HPDE6-E6E7 (cell line): ENCODE results near the gene SMAD2.
A peak's percentile ranks its signal among the peaks of the same experiment; 100 is the strongest.

Source experiments
- DNase-seq: peaks from one replicate; pipeline ENCODE4 v3.0.0; 2011; ENCODE audit warnings: missing footprints; ENCODE audit errors: extremely low spot score

Gene SMAD2

DNA sequence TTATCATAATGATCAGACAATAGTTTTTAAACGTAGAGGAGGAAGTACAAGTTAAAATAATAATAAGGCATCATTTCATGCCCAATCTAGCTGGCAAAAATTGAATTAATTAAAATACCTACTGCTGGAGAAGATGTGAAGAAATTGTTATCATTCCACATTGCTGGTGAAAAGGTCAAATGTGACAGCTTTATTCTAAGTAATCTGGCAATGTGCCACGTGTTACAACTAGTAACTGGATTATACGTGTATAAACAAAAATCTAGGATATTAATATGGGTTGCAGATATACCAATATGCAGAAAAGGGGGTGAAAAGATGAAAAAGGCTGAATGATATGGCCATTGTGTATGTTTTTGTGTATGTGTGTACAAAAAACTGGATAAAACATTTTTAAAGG is 32.4 kb downstream of the SMAD2 start:
- DNase-seq: no peak

DNA sequence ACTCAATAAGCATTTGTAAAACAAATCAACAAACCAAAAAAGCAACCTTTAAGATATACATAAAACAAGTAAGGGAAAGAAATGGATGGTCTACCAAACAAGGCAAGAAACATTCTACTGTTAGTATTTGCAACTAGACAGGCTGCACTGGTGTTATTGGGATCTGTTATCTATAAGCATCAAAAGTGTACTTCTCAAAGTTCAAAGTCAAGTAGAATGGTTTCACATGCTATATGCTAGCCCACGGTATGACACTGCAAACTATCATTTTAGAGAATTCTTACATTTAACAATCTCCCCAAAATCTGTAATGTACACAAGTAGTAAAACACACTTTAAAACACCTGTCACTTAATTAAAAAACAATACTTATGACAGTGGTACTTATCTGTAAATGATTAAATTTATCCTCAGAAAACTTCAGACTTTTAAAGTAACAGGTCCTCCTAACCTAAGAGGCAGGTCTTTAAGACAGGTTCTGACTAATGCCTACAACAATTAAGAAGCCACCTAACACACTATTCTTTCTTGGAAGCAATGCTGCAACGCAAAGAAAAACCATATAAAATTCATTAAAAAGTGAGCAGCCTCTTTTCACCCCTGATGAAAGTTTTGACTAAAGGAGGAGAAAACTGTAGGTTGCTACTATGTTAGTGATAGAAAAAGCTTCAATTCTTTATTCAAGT is 34.8 kb downstream of the SMAD2 start:
- DNase-seq: no peak

DNA sequence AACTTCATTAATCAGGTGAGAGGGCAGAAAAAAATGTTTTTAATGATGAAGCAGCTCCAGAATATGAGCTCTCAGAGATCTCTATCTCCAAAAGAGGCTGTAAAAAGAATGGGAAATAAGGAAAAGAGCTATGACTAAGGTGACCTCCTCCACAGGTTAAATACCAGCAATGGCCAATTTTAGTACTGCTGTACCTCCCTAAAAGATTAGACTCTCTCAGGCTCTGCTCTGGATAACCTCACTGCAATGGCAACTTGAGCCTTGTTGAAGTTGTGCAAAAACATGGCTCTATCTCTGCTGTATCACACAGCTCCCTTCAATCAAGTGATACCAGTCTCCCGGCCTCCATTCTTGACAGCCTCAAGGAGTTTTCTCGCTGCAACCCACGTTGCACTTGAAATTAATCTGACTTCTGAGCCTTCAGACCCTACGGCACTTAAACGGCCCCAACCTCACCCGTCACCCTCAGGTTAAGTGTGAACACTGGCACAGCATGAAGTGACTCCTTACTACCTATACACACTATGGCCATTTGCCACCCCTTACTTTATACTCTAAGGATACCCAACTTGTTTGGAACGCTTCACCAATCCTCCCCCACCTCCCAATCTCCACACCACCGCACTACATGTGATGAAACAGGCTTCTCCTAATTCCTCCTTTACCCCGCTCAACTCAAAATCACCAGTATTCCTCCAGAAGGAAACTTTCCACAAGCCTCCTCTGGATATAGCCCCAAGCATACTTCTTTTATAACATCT is 36.3 kb downstream of the SMAD2 start:
- no peak for DNase-seq

DNA sequence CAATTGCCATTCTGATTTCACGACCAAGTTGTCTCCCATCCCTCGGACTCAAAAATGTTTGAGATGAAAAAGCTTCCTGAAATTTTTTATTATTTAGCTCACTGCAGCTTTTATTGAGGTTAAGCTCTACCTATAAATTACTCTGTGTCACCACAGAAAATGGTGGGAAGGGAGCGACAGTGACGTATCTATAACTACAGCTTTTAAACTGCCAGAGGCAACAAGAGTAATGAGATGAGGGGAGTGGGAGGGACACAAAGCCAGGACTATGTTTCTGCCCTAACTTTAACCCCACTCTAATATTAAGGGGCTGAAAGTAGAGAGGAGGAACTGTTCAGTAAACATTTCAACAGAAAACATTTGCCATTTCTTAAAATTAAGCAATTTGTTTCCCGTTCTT is 37.4 kb downstream of the SMAD2 start:
- no peak for DNase-seq

DNA sequence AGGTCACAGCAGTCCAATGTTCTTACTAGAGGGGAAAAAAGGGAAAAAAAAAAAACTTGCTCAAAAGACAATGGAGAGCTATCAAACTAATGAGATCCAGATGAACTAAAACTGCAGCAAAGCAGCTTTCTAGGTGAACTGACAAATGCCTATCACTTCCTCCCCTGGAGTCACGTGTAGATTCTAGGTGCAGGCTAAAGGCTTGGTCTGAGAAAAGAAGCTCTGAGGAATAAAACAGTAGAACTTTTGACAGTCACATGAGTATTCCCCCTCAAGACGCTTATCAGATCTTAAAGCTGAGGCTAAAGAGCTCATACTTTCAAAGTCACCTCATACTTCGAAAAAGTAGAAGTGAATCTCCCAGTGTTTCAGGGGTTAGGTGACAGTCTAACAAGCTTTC is 42.3 kb downstream of the SMAD2 start:
- DNase-seq: no peak

DNA sequence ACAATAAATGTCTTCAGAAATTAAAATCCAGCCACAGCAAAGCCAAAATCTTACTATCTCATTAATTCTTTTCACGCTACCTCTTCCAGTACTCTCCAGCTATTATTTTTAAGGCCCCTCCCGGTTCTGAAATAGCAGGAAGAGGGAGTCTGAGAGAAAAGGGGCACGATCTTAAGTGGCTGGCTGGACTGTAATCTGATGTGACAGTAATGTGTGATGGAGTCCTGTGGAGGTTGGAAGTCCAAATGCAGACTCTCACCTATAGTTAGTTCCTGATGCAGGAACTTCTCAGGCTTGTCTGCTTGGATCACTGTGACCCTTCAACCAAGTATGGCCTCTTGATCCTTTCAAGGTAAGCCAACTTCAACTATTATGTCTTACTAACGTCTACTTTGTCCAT is 43.2 kb downstream of the SMAD2 start:
- no peak for DNase-seq

DNA sequence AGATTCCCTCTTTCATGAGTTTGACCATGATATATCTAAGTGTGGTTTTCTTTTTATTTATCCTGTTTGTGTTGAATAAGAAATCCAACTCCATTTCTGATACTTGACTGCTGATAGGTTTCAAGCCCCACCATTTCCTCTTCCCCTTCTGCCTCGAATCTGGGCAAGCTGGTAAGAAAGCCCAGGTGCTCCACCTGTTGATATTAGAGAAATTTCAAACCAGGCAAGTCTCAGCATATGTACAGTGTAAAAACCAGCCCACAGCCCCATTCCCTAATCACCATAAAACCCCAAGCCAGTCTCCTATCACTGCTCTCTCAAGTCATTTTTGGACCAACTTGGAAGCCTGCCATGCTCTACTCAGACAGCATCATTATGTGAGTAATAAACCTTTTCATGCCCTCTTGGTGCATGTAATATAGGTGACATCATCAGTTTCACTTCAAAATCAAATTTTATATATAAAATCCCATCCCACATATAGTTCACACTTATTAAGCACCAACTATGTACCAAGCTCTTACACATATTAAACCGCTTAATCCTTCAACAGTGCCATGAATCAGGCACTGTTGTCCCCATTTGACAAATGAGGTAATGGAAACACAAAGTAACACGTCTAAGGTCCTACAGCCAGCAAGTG is 46.6 kb downstream of the SMAD2 start:
- peak; percentile 11 for DNase-seq

DNA sequence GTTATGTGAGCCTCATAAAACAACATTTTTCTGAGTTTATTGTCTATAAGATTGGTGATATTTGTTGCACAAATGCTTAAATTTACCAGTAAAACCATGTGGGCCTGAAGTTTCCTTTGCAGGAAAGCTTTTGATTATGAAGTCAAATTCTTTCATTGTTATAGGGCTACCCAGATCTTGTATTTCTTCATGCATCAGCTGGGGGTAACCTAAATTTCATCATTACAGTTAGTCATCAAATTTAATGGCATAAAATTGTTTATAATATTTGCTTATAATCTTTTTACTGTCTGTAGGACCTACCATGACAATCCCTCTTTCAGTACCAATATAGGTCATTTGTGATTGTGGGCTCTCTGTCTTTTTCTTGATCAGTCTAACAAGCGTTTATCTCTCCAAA is 47.8 kb downstream of the SMAD2 start:
- peak; percentile 2 for DNase-seq

DNA sequence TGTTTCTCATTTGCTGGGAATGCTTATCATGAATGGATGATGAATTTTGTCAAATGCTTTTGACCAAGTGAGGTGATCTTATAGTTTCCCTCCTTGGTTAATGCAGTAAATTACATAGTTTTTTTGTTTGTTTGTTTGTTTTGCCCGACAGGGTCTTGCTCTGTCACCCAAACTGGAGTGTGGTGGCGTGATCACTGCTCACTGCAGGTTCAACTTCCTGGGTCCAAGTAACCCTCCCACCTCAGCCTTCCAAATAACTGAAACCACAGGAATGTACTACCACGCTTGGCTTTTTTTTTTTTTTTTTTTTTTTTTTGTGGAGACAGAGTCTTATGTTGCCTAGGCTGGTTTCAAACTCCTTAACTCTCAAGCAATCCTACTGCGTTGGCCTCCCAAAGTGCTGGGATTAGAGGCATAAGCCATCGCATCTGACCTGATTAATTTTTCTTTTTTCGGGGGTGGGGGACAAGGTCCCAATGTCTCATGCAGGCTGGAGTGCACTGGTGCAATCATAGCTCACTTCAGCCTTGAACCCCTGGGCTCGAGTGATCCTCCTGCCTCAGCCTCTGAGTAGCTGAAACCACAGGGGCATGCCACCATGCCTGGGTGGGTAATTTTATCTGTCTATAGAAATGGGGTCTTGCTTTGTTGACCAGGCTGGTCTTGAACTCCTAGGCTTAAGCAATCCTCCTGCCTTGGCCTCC is 48.6 kb downstream of the SMAD2 start:
- peak; percentile 4 for DNase-seq

DNA sequence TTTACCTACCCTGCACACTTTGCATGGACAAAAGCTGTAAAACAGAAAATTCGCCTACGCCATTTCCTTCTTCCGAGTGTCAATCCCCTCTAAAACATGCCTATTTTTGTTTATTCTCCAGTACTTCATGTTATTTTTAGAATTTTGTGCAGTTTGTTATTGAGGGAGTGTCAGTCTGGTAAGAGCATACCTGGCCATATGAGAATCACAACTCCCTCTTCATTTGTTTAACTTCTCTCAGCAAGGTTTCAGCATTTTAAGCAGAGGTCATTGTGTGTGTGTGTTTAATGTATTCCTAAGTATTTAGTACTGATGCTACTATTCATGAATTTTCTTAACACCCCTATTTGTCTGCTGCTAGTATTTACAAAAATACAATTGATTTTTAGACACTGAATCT is 49.4 kb downstream of the SMAD2 start:
- no peak for DNase-seq

DNA sequence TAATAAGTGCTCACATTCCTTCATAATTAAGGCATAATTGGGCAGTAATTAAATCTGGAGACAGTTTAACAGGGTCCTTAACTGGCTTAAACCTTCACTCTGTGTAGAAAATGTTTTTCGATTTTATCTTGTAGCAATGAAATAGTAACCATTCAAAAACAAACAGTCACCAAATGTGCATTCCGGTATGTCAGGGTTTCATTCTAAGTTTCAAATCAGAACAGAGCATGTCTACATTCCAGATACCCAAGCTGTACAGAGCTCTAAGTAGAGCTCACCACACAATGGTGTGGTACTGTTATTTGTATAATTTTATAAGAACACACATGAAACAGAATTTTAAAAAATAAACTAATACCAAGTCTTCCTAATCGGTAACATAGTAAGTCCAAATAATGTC is 52.6 kb downstream of the SMAD2 start:
- no peak for DNase-seq

DNA sequence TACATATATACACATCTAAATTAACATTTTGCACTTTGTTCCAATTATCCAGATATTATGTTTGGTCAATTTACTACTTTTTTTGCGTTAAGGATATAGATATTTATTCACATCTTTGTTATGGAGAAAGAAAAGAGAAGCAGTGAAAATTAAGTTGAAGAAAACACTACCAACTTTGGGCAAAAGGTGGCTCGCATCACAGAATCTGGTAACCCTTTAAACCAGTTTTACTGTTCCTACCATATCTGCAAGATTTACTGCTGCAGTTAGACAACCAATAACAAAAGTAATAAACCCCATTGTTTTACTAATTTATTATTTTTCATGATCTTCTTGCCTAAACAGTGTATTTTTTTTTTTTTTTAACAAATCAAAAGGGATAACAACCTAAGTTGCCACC is 53.6 kb downstream of the SMAD2 start:
- no peak for DNase-seq

DNA sequence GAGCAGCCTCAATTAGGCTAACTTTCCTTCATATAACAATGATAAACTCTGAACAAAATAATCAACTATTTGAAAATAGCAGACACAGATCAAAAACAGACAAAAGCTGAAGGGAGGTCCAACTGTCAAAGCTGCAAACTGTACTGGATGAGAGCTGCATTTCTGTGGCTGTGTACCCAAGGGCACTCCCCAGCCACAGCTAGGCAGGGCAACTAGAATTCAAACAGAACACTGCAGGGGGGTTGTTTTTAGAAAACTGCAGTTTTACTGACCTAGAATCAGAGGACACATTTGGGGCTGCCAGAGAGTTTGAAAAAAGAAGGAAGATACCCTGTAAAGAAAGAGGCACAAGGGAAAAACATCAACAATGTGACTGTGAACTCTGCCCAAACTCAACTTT is 56.8 kb downstream of the SMAD2 start:
- no peak for DNase-seq

DNA sequence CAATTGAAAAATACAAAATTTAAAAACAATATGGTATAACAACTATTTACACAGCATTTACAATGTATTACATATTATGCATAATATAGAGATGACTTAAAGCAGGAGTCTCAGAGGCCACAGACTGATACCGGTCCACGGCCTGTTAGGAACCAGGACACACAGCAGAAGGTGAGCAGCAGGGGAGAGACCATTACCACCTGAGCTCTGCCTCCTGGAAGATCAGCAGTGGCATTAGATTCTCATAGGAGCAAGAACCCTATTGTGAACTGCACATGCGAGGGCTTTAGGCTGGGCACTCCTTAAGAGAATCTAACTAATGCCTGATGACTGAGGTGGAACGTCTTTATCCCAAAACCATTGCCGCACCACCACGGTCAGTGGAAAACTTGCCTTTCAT is 58.0 kb downstream of the SMAD2 start:
- DNase-seq: no peak

DNA sequence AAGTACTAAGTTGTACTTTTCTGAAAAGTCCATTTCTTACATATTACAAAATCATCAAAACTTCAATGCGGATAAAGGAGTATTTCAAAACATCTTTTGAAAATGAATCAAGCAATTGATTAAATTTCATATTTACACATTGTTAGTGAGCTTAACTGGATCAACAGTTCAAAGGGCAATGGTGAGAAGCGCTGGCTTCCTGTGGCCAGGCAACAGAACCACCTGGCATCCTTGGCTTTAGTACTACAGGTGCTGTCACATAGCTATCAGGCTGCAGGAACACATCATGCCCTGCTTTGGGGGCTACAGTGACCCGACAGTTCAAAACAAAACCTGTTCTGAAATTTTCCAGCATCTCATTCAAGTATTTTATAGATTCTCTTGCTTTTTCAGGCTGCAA is 59.2 kb downstream of the SMAD2 start:
- DNase-seq: no peak

DNA sequence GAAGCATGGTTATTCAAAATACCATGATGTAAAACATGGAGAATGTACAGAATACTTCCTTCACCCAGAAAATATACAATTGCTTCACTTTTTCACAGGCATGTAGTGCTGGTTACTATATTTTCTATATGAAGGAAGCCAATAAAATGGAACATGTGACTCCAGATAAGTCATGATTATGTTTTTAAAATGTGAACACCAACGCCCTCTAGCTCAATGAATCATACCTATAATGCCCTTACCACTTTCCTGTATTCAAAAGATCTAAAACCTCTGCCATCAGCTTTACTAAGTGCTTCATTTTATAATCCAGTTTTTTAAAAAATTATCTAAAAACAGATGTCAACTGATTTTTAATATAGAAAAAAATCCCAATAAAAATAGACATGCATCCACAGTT is 59.9 kb downstream of the SMAD2 start:
- DNase-seq: no peak

DNA sequence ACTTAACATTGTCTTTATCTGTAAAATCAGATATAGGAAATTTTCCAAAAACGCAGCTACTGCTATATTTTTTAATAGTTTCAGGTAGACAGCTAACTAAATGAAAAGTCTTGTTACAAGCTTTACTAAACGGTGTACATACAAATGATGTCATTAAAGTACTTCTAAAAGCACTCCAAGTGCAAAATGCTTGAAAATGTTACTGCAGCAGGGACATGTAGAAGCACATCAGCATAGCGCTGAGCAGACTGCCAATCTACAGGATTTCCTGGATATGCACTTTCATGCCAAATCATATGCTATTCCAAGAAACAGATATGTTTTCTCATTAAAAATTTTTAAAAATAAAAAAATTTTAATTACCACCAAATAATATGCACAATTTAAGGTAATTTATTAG is 61.7 kb downstream of the SMAD2 start:
- DNase-seq: no peak

DNA sequence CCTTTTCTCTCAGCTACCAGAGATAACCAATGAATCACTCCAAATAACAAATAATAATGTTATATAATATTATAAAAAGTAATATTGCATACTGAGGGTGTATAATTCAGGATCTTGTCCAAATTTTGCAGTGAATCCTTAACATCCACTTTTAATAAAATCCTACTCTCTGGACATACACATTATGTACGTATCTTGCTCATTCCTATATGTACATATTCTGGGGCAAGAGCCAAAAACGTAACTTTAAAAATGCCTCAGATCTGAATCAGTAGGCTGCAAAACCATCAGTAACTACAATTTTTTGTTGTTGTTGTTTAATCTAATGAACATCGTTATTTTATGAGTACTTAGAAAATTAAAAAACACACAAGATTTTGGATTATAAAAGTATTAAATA is 65.3 kb downstream of the SMAD2 start:
- DNase-seq: no peak

DNA sequence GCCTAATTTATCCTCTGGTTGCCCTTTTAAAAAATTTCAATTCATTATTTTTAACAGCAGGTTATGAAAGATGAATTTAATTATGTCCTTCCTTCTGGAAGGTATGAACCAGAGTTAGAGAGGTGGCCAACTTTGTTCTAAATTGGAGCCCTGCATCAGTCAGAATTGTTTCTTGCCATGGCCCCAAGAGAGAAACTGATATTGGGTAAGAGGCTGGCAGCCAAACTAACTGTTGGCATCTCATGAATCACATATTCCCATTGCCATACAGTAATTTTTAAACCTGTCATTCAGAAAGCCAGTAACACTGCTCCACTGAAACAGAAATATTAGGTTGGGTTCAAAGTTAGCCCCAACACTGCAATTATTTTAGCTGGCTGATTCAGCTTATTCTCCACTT is 67.4 kb downstream of the SMAD2 start:
- no peak for DNase-seq

DNA sequence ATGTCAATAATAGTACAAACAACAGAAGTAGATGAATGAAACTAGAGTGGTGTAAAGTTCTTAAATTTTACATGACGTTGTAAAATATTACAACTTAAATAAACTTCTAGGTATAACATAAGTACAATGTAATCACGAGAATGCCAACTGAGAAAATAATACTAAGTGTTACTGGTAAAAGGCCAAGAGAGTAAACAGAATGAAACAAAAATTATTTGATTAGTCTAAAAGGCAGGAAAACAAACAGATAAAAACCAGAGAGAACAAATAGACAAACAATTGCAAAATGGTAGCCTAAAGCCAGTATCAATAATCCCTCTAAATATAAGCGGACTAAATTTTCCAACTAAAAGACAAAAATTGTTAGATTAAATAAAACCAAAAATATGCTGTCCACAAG is 71.9 kb downstream of the SMAD2 start:
- no peak for DNase-seq

DNA sequence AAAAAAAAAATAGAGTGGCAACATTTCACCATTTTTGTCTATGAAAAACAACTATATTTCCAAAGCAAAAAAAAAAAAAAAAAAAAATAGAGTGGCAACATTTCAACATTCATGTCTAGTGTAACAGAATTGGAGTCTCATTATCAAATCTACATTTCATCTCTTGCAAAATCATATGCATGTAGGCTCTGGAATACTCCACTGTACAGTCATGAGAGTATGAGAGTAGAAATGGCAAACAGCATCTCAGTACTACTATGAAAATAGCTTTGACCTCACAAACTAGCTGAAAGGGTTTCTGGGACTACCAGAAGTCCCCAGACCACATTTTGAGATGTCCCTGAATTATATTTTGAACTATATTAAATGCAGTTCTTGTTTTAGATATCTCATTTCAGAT is 82.8 kb downstream of the SMAD2 start:
- DNase-seq: no peak

DNA sequence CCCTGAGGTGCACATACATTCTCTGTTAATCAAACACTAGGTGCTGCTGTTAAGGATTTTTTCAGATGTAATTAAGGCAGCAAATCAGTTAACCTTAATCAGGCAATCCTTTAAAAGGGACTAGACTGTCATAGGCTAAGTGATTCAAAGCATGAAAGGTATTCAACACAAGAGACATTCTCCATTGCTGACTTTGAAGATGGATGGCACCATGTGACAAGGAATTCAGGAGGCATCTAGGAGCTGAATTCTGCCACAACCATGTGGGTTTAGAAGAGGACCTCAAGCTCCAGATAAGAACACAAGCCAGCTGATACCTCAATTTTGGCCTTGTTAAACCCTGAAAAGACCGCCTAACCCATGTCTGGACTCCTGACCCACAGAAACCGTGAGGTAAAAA is 84.0 kb downstream of the SMAD2 start:
- no peak for DNase-seq
